HG02885 (cell line): ENCODE results near the gene FILIP1L.

ENCODE experiments used
- ATAC-seq: cut with Tn5 transposase; IDR thresholded peaks from one replicate; pipeline ENCODE4 v1.9.1; 2021; ENCODE audit warnings: mild to moderate bottlenecking; ENCODE audit not compliant: unreplicated experiment, poor library complexity

The FILIP1L gene

GRCh38 chr3:99834211-99834957 is 279.9 kb downstream of the FILIP1L start:
- ATAC-seq = no peak

- no peak for ATAC-seq
These were observed 280.6 kb downstream of the FILIP1L start for GRCh38 chr3:99833617-99834205.

- no peak for ATAC-seq
These were observed 284.5 kb downstream of the FILIP1L start for GRCh38 chr3:99829844-99830243.

- no peak for ATAC-seq
These were observed 289.2 kb downstream of the FILIP1L start for GRCh38 chr3:99825004-99825640.

- no peak for ATAC-seq
These were observed 290.3 kb downstream of the FILIP1L start for GRCh38 chr3:99823723-99824711.

GRCh38 chr3:99818818-99819217 is 295.5 kb downstream of the FILIP1L start:
- no peak for ATAC-seq

GRCh38 chr3:99817437-99818240 is 296.7 kb downstream of the FILIP1L start, which contains the start of gene CMSS1:
Gene CMSS1 (plus strand): TSS chr3:99817862.
- ATAC-seq = peak; percentile 97

- no peak for ATAC-seq
These were observed 297.3 kb downstream of the FILIP1L start for GRCh38 chr3:99817047-99817436.

- no peak for ATAC-seq
These were observed 303.9 kb downstream of the FILIP1L start for GRCh38 chr3:99810403-99810802.

- no peak for ATAC-seq
These were observed 304.7 kb downstream of the FILIP1L start for GRCh38 chr3:99809565-99809964.

GRCh38 chr3:99808163-99808794 is 306.0 kb downstream of the FILIP1L start:
- ATAC-seq = peak; percentile 77

GRCh38 chr3:99805160-99805559 is 309.1 kb downstream of the FILIP1L start:
- no peak for ATAC-seq

GRCh38 chr3:99803297-99803696 is 311.0 kb downstream of the FILIP1L start:
- ATAC-seq = no peak

- no peak for ATAC-seq
These were observed 314.9 kb downstream of the FILIP1L start for GRCh38 chr3:99799422-99799821.

- ATAC-seq = no peak
These were observed 318.7 kb downstream of the FILIP1L start for GRCh38 chr3:99795573-99795972.

GRCh38 chr3:99794485-99794884 is 319.8 kb downstream of the FILIP1L start:
- ATAC-seq = no peak

GRCh38 chr3:99789011-99789721 is 325.1 kb downstream of the FILIP1L start:
- ATAC-seq = peak; percentile 98
